Spleen (tissue), 11 donors: ENCODE measurements around the gene PXDN. TPM values are rescaled to one million over a fixed set of nuclear protein-coding genes. Genes with fewer than 3 reads are reported as not detected.
A peak's percentile ranks its signal among the peaks of the same experiment; 100 is the strongest.

Experiments used
- DNase-seq: peaks from one replicate; pipeline ENCODE4 v3.0.0-alpha.2; 2020
- H3K27ac ChIP-seq, 8 donors: fragments of 200-600 bp; sonication (generic) in 7 of 8; 1 replicate in 4 of 8; 2 replicates in 4 of 8; pipeline versions ENCODE4 v1.5.0 to v1.8.0; 2016 to 2021; ENCODE audit warnings: inconsistent platforms in 4 of 8, mild to moderate bottlenecking in 4 of 8, moderate library complexity in 1 of 8
- H3K27me3 ChIP-seq, 7 donors: fragments of 200-600 bp; sonication (generic) in 6 of 7; replicated peaks in 1 of 7; 1 replicate in 4 of 7; 2 replicates in 3 of 7; pipeline versions ENCODE4 v1.5.0 to v1.8.0; 2016 to 2021; ENCODE audit warnings: inconsistent platforms in 3 of 7, mild to moderate bottlenecking in 1 of 7
- H3K36me3 ChIP-seq, 6 donors: fragments of 200-600 bp; sonication (generic) in 5 of 6; 1 replicate in 4 of 6; 2 replicates in 2 of 6; pipeline versions ENCODE4 v1.5.0 to v1.8.0; 2016 to 2021; ENCODE audit warnings: inconsistent platforms in 2 of 6
- H3K4me1 ChIP-seq, 6 donors: fragments of 200-600 bp; sonication (generic) in 5 of 6; 1 replicate in 3 of 6; 2 replicates in 3 of 6; pipeline versions ENCODE4 v1.5.0 to v1.8.0; 2016 to 2021; ENCODE audit warnings: inconsistent platforms in 3 of 6
- H3K4me3 ChIP-seq, 8 donors: fragments of 200-600 bp; sonication (generic) in 7 of 8; 1 replicate in 4 of 8; 2 replicates in 4 of 8; pipeline versions ENCODE4 v1.5.0 to v1.8.0; 2016 to 2021; ENCODE audit warnings: inconsistent platforms in 4 of 8, mild to moderate bottlenecking in 4 of 8, moderate library complexity in 2 of 8
- H3K9me3 ChIP-seq, 8 donors: fragments of 200-600 bp; sonication (generic) in 7 of 8; 1 replicate in 4 of 8; 2 replicates in 4 of 8; pipeline versions ENCODE4 v1.5.0 to v1.8.0; 2016 to 2021; ENCODE audit warnings: inconsistent platforms in 4 of 8
- POLR2A ChIP-seq, 3 donors: fragments of 450-650 bp; IDR thresholded peaks; one replicate each; pipeline ENCODE4 v1.5.1; 2017; ENCODE audit warnings: antibody characterized with exemption in 3 of 3, mild to moderate bottlenecking in 1 of 3
- POLR2AphosphoS5 ChIP-seq, 3 donors: sonication (generic); formaldehyde crosslinking; IDR thresholded peaks; one replicate each; pipeline ENCODE4 v1.5.1; 2017; ENCODE audit warnings: antibody characterized with exemption in 3 of 3
- WGBS, 5 donors: extraction: QIAGEN DNeasy Blood & Tissue Kit in 3 of 5; methylation state at CpG; one replicate each; pipeline versions ENCODE4 v1.1.5 to v1.1.7; 2013 to 2018; 5-methylcytosine and 5-hydroxymethylcytosine counted together
- intact Hi-C: fragments of 100-400 bp; cut with DNase I; formaldehyde crosslinking; loops from one replicate; pipeline ENCODE4 v1.15.0; 2023; ENCODE audit warnings: low total_unique reads
- polyA plus RNA-seq, 3 donors: library from polyadenylated mRNA; stranded (reverse); fragments of 200-250 nt; gene quantifications; one replicate each; pipeline ENCODE4 v1.2.1, GENCODE V29; 2013
- total RNA-seq, 7 donors: library from RNA; depleted of rRNA in 3 of 7; stranded (reverse); fragments of >200 nt in 3 of 7; fragmentation: NEBNext Ultra II Directional in 4 of 7; extraction: Animal tissue kit (Norgen Biotek cat#: 25700) in 4 of 7; gene quantifications; one replicate each; pipeline versions ENCODE4 v1.1.0 to v1.2.1, GENCODE V29; 2016 to 2021
- TF ChIP-seq, protein P1 (sequence below), 11 experiments: fragments of 200-600 bp in 7 of 11; fragments of 450-650 bp in 4 of 11; sonication (generic) in 4 of 11; IDR thresholded peaks in 8 of 11; conservative IDR thresholded peaks in 3 of 11; 1 replicate in 7 of 11; 2 replicates in 4 of 11; pipeline versions ENCODE4 v1.4.0 to v1.8.0; 2016 to 2021; ENCODE audit warnings: antibody characterized with exemption in 11 of 11, inconsistent platforms in 4 of 11, mild to moderate bottlenecking in 1 of 11
- donor health status: healthy with polysubstance abuse.
- donor health status: DM: no; HTN: no; CAD: no; lungs with moderate emphysema.
- donor health status: DM: no; HTN: no; CAD: no.
- donor health status: Bipolar disorder and iron deficiency.
- donor health status: healthy.
- donor health status: DM: no; HTN: no; CAD: no.
- donor health status: DM: yes; HTN: yes; CAD: no.

Gene PXDN
- total and polyA plus RNA-seq, 10 donors, result 1.9 to 49.3 (median 30.8) TPM

DNA sequence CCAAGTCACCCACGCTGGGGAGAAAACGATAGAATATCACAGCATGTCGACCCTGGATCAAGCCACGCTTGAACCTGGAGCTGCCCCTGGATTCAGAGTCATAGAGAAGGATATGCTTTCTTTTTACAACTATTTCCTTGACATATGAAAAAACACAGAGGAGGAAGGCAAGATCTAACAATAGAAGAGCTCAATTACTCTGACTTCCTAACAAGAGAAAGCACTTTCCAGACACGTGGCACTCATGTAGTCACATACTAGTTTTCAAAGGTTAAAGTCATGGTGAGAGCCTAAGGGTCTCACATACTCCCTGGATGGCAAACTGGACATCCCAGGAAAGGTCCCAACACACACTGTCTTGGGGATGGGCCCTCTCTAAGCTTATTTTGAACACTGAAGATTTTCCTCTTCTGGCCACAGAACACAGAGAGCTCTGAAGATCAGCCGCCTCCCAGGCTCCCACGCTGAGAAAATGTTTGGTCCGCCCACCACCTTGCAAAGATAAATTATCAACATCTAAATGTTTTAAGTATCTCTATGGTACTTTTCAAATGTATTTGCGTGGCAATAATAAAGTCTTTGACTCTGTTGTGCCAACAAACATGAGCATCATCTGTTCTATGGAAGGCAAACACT lies 4.9 kb downstream of the PXDN start:
- Histone ChIP-seq H3K4me3 (no peak overlapping the region), H3K36me3 (no peaks in the 10 kb centered on the region), H3K27ac (peak overlapping the region in 3 of 8 donors; percentile 2 to 60 (median 56)), H3K27me3 (peaks cover 0 to 27% (median 8%) of the 10 kb centered on the region in 7 donors), H3K4me1 (peaks cover 0 to 38% (median 16%) of the 10 kb centered on the region in 6 donors), H3K9me3 (peaks cover 0 to 6% (median 0%) of the 10 kb centered on the region in 8 donors)
- DNase-seq, result no peak
- TF ChIP-seq, protein P1, sequence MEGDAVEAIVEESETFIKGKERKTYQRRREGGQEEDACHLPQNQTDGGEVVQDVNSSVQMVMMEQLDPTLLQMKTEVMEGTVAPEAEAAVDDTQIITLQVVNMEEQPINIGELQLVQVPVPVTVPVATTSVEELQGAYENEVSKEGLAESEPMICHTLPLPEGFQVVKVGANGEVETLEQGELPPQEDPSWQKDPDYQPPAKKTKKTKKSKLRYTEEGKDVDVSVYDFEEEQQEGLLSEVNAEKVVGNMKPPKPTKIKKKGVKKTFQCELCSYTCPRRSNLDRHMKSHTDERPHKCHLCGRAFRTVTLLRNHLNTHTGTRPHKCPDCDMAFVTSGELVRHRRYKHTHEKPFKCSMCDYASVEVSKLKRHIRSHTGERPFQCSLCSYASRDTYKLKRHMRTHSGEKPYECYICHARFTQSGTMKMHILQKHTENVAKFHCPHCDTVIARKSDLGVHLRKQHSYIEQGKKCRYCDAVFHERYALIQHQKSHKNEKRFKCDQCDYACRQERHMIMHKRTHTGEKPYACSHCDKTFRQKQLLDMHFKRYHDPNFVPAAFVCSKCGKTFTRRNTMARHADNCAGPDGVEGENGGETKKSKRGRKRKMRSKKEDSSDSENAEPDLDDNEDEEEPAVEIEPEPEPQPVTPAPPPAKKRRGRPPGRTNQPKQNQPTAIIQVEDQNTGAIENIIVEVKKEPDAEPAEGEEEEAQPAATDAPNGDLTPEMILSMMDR (IDR thresholded peaks at IDR 0.05 in 8 of 11, conservative IDR thresholded peaks at IDR 0.05 in 3 of 11), result no peak
- TF ChIP-seq POLR2A (IDR thresholded peaks at IDR 0.05) (no peak), POLR2AphosphoS5 (IDR thresholded peaks at IDR 0.05) (no peak)
- intact Hi-C loops, result no loop called here
- WGBS, 5 donors, result 75 to 80% (median 75%) methylated on average over 9 of the region's 9 CpGs

GRCh38 chr2:1738646-1739302 lies 5.5 kb downstream of the PXDN start:
- Histone ChIP-seq H3K4me1 (peaks cover 0 to 32% (median 11%) of the 10 kb centered on the region in 6 donors), H3K36me3 (no peaks in the 10 kb centered on the region), H3K27me3 (peaks cover 0 to 20% (median 1%) of the 10 kb centered on the region in 7 donors), H3K4me3 (no peak overlapping the region), H3K27ac (peak overlapping the region in 2 of 8 donors; percentile 2 to 56), H3K9me3 (peaks cover 0 to 6% (median 0%) of the 10 kb centered on the region in 8 donors)
- no peak for TF ChIP-seq POLR2AphosphoS5 (IDR thresholded peaks at IDR 0.05)
- no peak for TF ChIP-seq POLR2A (IDR thresholded peaks at IDR 0.05)
- TF ChIP-seq, protein P1 (IDR thresholded peaks at IDR 0.05 in 8 of 11, conservative IDR thresholded peaks at IDR 0.05 in 3 of 11), result no peak
- no peak for DNase-seq
- intact Hi-C loops, result no loop called here
- 85 to 91% (median 88%) methylated on average over 19 of the region's 19 CpGs for WGBS, 5 donors

DNA sequence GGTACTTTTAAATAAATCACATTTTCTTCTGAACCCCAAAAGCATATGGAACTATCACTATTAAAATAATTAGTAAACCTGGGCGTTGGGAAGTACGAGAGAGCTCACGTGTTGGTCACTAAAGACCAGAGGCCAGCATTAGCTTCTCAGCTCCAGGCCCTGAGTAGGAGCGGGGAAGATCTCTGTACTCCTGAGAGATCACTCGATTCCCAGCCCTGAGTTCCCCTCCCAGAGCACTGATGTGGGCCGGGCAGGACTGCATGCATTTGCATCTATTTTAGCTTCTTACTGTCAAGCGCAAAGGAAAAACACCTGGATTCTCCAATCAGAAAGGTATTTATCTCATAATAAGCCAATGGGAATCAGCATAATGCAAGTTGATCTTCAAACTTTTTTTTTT lies 6.2 kb downstream of the PXDN start:
- intact Hi-C loops, result no loop called here
- peaks cover 0 to 27% (median 9%) of the 10 kb centered on the region in 6 donors for H3K4me1 ChIP-seq
- DNase-seq, result no peak

More for the DNA sequence above, 6.2 kb downstream of the PXDN start:
- Histone ChIP-seq H3K36me3 (no peaks in the 10 kb centered on the region), H3K27me3 (peaks cover 0 to 14% (median 0%) of the 10 kb centered on the region in 7 donors), H3K27ac (no peak overlapping the region), H3K9me3 (peaks cover 0 to 6% (median 0%) of the 10 kb centered on the region in 8 donors), H3K4me3 (no peak overlapping the region)
- TF ChIP-seq, protein P1 (IDR thresholded peaks at IDR 0.05 in 8 of 11, conservative IDR thresholded peaks at IDR 0.05 in 3 of 11), result no peak
- TF ChIP-seq POLR2AphosphoS5 (IDR thresholded peaks at IDR 0.05) (no peak), POLR2A (IDR thresholded peaks at IDR 0.05) (no peak)
- 79 to 88% (median 80%) methylated on average over 7 of the region's 7 CpGs for WGBS, 5 donors
